IPS-20b (cell line): ENCODE data around the gene ZNHIT6.

ENCODE experiments used
- H3K27ac ChIP-seq: one replicate; pipeline ENCODE4 v1.5.1; 2013; ENCODE audit warnings: low read length
- H3K27me3 ChIP-seq: 2 replicates; pipeline ENCODE4 v1.6.1; 2013; ENCODE audit warnings: mild to moderate bottlenecking, low read length, inconsistent platforms; ENCODE audit not compliant: insufficient read depth
- H3K36me3 ChIP-seq: 2 replicates; pipeline ENCODE4 v1.6.1; 2013; ENCODE audit warnings: low read depth, mild to moderate bottlenecking, inconsistent platforms, low read length, moderate library complexity; ENCODE audit not compliant: insufficient read depth
- H3K4me1 ChIP-seq: 2 replicates; pipeline ENCODE4 v1.6.1; 2013; ENCODE audit warnings: mild to moderate bottlenecking, control low read depth, inconsistent platforms, low read length, moderate library complexity; ENCODE audit not compliant: insufficient read depth
- H3K4me3 ChIP-seq: 2 replicates; pipeline ENCODE4 v1.5.1; 2013; ENCODE audit warnings: mild to moderate bottlenecking, low read length, inconsistent platforms
- H3K9ac ChIP-seq: 2 replicates; pipeline ENCODE4 v1.6.1; 2013; ENCODE audit warnings: low read depth, mild to moderate bottlenecking, inconsistent platforms, low read length, moderate library complexity
- H3K9me3 ChIP-seq: 2 replicates; pipeline ENCODE4 v1.6.1; 2013; ENCODE audit warnings: mild to moderate bottlenecking, low read depth, low read length, inconsistent platforms; ENCODE audit not compliant: insufficient read depth

Gene ZNHIT6

GRCh38 chr1:85605484-85606413 is 102.5 kb downstream of the ZNHIT6 start:
- Histone ChIP-seq H3K4me3 (no peak overlapping the region), H3K36me3 (no peaks in the 10 kb centered on the region), H3K27me3 (no peaks in the 10 kb centered on the region), H3K9me3 (no peaks in the 10 kb centered on the region), H3K4me1 (peaks cover 26% of the 10 kb centered on the region), H3K27ac (no peak overlapping the region), H3K9ac (no peak overlapping the region)

GRCh38 chr1:85604298-85604997 is 103.8 kb downstream of the ZNHIT6 start:
- Histone ChIP-seq H3K27ac (no peak overlapping the region), H3K4me1 (peaks cover 26% of the 10 kb centered on the region), H3K9me3 (no peaks in the 10 kb centered on the region), H3K27me3 (no peaks in the 10 kb centered on the region), H3K36me3 (no peaks in the 10 kb centered on the region), H3K4me3 (no peak overlapping the region), H3K9ac (no peak overlapping the region)

GRCh38 chr1:85603086-85603880 is 105.0 kb downstream of the ZNHIT6 start:
- Histone ChIP-seq H3K4me1 (peaks cover 27% of the 10 kb centered on the region), H3K9me3 (no peaks in the 10 kb centered on the region), H3K27ac (no peak overlapping the region)

GRCh38 chr1:85602571-85602970 is 105.7 kb downstream of the ZNHIT6 start:
- H3K4me1 ChIP-seq, result peaks cover 26% of the 10 kb centered on the region
- no peak overlapping the region for H3K9ac ChIP-seq
- no peak overlapping the region for H3K4me3 ChIP-seq
- H3K9me3 ChIP-seq, result no peaks in the 10 kb centered on the region
- no peak overlapping the region for H3K27ac ChIP-seq
- H3K36me3 ChIP-seq, result no peaks in the 10 kb centered on the region
- H3K27me3 ChIP-seq, result peaks cover 6% of the 10 kb centered on the region; the same call in 1 of the 2 replicates

More at GRCh38 chr1:85603086-85603880, 105.0 kb downstream of the ZNHIT6 start:
- Histone ChIP-seq H3K36me3 (no peaks in the 10 kb centered on the region), H3K9ac (no peak overlapping the region), H3K27me3 (peaks cover 4% of the 10 kb centered on the region; the same call in 1 of the 2 replicates), H3K4me3 (no peak overlapping the region)

- Histone ChIP-seq H3K27me3 (peaks cover 6% of the 10 kb centered on the region; the same call in 1 of the 2 replicates), H3K4me3 (no peak overlapping the region), H3K27ac (no peak overlapping the region), H3K36me3 (no peaks in the 10 kb centered on the region), H3K9ac (no peak overlapping the region), H3K4me1 (peaks cover 27% of the 10 kb centered on the region), H3K9me3 (no peaks in the 10 kb centered on the region)
Measured at GRCh38 chr1:85601901-85602300, 106.3 kb downstream of the ZNHIT6 start.

- H3K27me3 ChIP-seq, result peaks cover 6% of the 10 kb centered on the region; the same call in 1 of the 2 replicates
- H3K4me3 ChIP-seq, result no peak overlapping the region
- H3K36me3 ChIP-seq, result no peaks in the 10 kb centered on the region
Measured at GRCh38 chr1:85599681-85600080, 108.6 kb downstream of the ZNHIT6 start.

More at GRCh38 chr1:85599681-85600080, 108.6 kb downstream of the ZNHIT6 start:
- no peak overlapping the region for H3K9ac ChIP-seq
- peaks cover 17% of the 10 kb centered on the region; the same call in 1 of the 2 replicates for H3K4me1 ChIP-seq
- H3K9me3 ChIP-seq, result no peaks in the 10 kb centered on the region
- H3K27ac ChIP-seq, result no peak overlapping the region
